Stimulated activated naive CD4-positive, alpha-beta T cell treated with Interleukin-2 at 50 U/mL for 16 hours (primary cell): ENCODE data around the gene INVS.
A peak's percentile ranks its signal among the peaks of the same experiment; 100 is the strongest.
"Not testable (repeated sequence)": the region's sequence is repeated elsewhere in the genome, so short reads cannot be mapped to it uniquely, and the experiment has no call there.

Source experiments
- DNase-seq: peaks from one replicate; lab custom pipeline; 2025; lab: John Stamatoyannopoulos, UW

INVS gene

GRCh38 chr9:100098887-100099721, at the start of gene INVS, which contains the start of gene ERP44:
INVS (plus strand) TSS chr9:100099243; CDS start chr9:100104522, 5,279 bp downstream.
ERP44 (minus strand) TSS chr9:100099000; CDS start chr9:100098840, 160 bp downstream.
- peak; percentile 98 for DNase-seq

GRCh38 chr9:100049551-100049950, 49.5 kb upstream of the INVS start:
- no peak for DNase-seq

- DNase-seq, result no peak
These were observed 46.7 kb upstream of the INVS start for GRCh38 chr9:100052375-100052774.

- DNase-seq, result no peak
These were observed 42.5 kb upstream of the INVS start for GRCh38 chr9:100056561-100056960.

- DNase-seq, result no peak
These were observed 41.4 kb upstream of the INVS start for GRCh38 chr9:100057624-100058023.

- DNase-seq, result no peak
These were observed 40.1 kb upstream of the INVS start for GRCh38 chr9:100058699-100059579.

- not testable (repeated sequence) for DNase-seq
These were observed 36.4 kb upstream of the INVS start for GRCh38 chr9:100062683-100063082.

GRCh38 chr9:100063185-100063584, 35.9 kb upstream of the INVS start:
- no peak for DNase-seq

- no peak for DNase-seq
These were observed 34.0 kb upstream of the INVS start for GRCh38 chr9:100064872-100065581.

- no peak for DNase-seq
These were observed 32.5 kb upstream of the INVS start for GRCh38 chr9:100066539-100066938.

GRCh38 chr9:100067990-100068389, 31.1 kb upstream of the INVS start:
- not testable (repeated sequence) for DNase-seq

- DNase-seq, result not testable (repeated sequence)
These were observed 30.0 kb upstream of the INVS start for GRCh38 chr9:100069068-100069467.

GRCh38 chr9:100070104-100071041, 28.7 kb upstream of the INVS start:
- DNase-seq, result no peak

- no peak for DNase-seq
These were observed 27.8 kb upstream of the INVS start for GRCh38 chr9:100071271-100071670.

- DNase-seq, result no peak
These were observed 26.2 kb upstream of the INVS start for GRCh38 chr9:100072805-100073204.

- DNase-seq, result no peak
These were observed 24.9 kb upstream of the INVS start for GRCh38 chr9:100074093-100074492.

- DNase-seq, result no peak
These were observed 24.1 kb upstream of the INVS start for GRCh38 chr9:100074989-100075388.

GRCh38 chr9:100076256-100076655, 22.8 kb upstream of the INVS start:
- not testable (repeated sequence) for DNase-seq

GRCh38 chr9:100082782-100083181, 16.3 kb upstream of the INVS start:
- no peak for DNase-seq

- DNase-seq, result no peak
These were observed 15.5 kb upstream of the INVS start for GRCh38 chr9:100083448-100084127.

GRCh38 chr9:100084128-100084453, 15.0 kb upstream of the INVS start:
- no peak for DNase-seq
